Panc1 (cell line): ENCODE data around the gene ELP5. TPM values are rescaled to one million over a fixed set of nuclear protein-coding genes. Genes with fewer than 3 reads are reported as not detected.
A peak's percentile ranks its signal among the peaks of the same experiment; 100 is the strongest.
"Not testable (repeated sequence)": the region's sequence is repeated elsewhere in the genome, so short reads cannot be mapped to it uniquely, and the experiment has no call there.

ENCODE experiments used
- ATAC-seq: fragments of 200-7000 bp; cut with Tn5 transposase; 2 replicates; pipeline ENCODE4 v1.9.1; 2020; ENCODE audit warnings: mild to moderate bottlenecking, moderate library complexity
- BruUV-seq: library from RNA; stranded (reverse); fragments of 400-500 nt; replicated peaks from 2 replicates; lab custom pipeline; 2021; lab: Mats Ljungman, UMichigan
- CTCF ChIA-PET: fragments of 300-600 bp; sonication (Branson Sonifier 250); formaldehyde crosslinking; loops from one replicate; lab custom pipeline; 2022; ENCODE audit warnings: antibody characterized with exemption; lab: Charles Lee
- POLR2A ChIA-PET: fragments of 300-600 bp; sonication (Branson Sonifier 250); formaldehyde crosslinking; loops from one replicate; lab custom pipeline; 2022; ENCODE audit warnings: antibody characterized with exemption; lab: Charles Lee
- DNase-seq: peaks from one replicate; pipeline ENCODE4 v3.0.0-alpha.2; 2010; ENCODE audit warnings: low read depth, low spot score
- H3K27ac ChIP-seq: 2 replicates; pipeline ENCODE4 v1.5.1; 2011; ENCODE audit warnings: mild to moderate bottlenecking, low read length, inconsistent platforms
- H3K27me3 ChIP-seq: fragments of 200-500 bp; sonication (Bioruptor generic); 2 replicates; pipeline ENCODE4 v1.6.0; 2014; ENCODE audit warnings: low read length, inconsistent platforms; ENCODE audit not compliant: control insufficient read depth, insufficient read depth
- H3K36me3 ChIP-seq: fragments of 200-500 bp; sonication (Bioruptor generic); 2 replicates; pipeline ENCODE4 v1.5.1; 2014; ENCODE audit warnings: inconsistent platforms, mild to moderate bottlenecking, low read length, moderate library complexity; ENCODE audit not compliant: control insufficient read depth, insufficient read depth
- H3K4me1 ChIP-seq: 2 replicates; pipeline ENCODE4 v1.5.1; 2011; ENCODE audit warnings: inconsistent platforms, mild to moderate bottlenecking, low read length, moderate library complexity; ENCODE audit not compliant: control insufficient read depth, insufficient read depth
- H3K4me3 ChIP-seq, 2 experiments: 2 replicates each; pipeline ENCODE4 v1.5.1; 2011 to 2012; ENCODE audit warnings: low read depth in 2 of 2, low read length in 2 of 2, mild to moderate bottlenecking in 2 of 2, inconsistent platforms in 1 of 2, moderate library complexity in 1 of 2
- H3K9me3 ChIP-seq: fragments of 200-500 bp; sonication (Bioruptor generic); 2 replicates; pipeline ENCODE4 v1.5.1; 2014; ENCODE audit warnings: low read depth, mild to moderate bottlenecking, inconsistent platforms, low read length, moderate library complexity; ENCODE audit not compliant: control insufficient read depth, insufficient read depth
- CTCF ChIP-seq: fragments of 450-650 bp; IDR thresholded peaks from 2 replicates; pipeline ENCODE4 v1.5.1; 2017; ENCODE audit warnings: mild to moderate bottlenecking
- POLR2AphosphoS5 ChIP-seq: IDR thresholded peaks from 2 replicates; pipeline ENCODE4 v1.6.1; 2012; ENCODE audit warnings: mild to moderate bottlenecking, low read depth, low read length, moderate library complexity
- REST ChIP-seq, 2 experiments: IDR thresholded peaks; 2 replicates each; pipeline ENCODE4 v1.6.1; 2011 to 2012; ENCODE audit warnings: low read depth in 2 of 2, control low read depth in 1 of 2, low read length in 1 of 2, mild to moderate bottlenecking in 1 of 2, moderate library complexity in 1 of 2; ENCODE audit not compliant: insufficient read depth in 1 of 2
- SIN3A ChIP-seq: IDR thresholded peaks from 2 replicates; pipeline ENCODE4 v1.6.1; 2012; ENCODE audit warnings: low read depth, mild to moderate bottlenecking, low read length, moderate library complexity, borderline replicate concordance; ENCODE audit not compliant: insufficient read depth
- TCF7L2 ChIP-seq: IDR thresholded peaks from 2 replicates; pipeline ENCODE4 v1.6.1; 2011; ENCODE audit warnings: mild to moderate bottlenecking, low read depth, low read length, inconsistent platforms
- in situ Hi-C: cut with HindIII; loops from 2 replicates; pipeline ENCODE4 v1.10.0; 2016; ENCODE audit warnings: low sequenced_read_pairs, low pct_unique_long_range_greater_than_20kb
- intact Hi-C: fragments of 100-400 bp; cut with micrococcal nuclease; formaldehyde crosslinking; loops from one replicate; pipeline ENCODE4 v1.10.0; 2022; ENCODE audit not compliant: unreplicated experiment
- total RNA-seq: library from RNA; stranded (reverse); gene quantifications from one replicate; pipeline ENCODE4 v1.2.1, GENCODE V29; 2021; ENCODE audit not compliant: unreplicated experiment

The ELP5 gene
- total RNA-seq, 1 experiment from 2014 or later: 89.5 TPM

DNA sequence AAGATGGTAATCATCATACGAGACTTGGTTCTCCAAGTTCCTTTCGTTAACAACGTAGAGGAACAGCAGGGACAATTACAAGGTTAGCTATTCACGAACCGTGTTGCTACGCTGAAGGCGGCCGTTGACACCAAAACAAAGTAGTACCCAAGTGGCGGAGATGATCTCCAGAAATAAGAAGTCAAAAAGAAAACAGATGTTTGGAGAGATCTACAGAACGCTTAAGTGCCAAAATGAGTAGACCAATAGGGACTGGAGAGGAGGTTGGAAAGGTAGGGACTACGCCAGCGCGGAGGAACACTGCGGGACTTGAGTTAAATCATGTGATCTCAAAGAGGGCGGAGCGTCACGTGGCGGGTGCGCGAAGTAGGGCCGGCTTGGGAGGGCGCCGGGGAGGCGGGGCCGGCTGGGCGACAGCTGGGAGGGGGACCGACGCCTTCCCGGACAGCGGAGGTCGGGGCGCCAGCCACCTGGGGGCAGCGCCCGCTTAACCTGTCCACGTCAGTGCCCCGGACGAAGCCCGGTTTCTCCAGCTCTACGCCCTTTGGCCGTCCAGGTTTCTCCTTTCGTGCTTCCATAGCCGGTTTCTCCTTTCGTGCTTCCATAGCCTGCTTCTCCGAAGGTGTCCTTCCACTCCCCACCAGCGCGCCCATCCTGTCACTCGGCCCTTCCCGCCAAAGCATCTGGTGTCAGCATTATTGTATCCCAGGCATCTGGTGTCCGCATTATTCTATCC lies 9.1 kb upstream of the ELP5 start:
- Histone ChIP-seq H3K4me3 (peak overlapping the region; percentile 87 to 92), H3K9me3 (no peaks in the 10 kb centered on the region), H3K27ac (peak overlapping the region; percentile 99), H3K36me3 (peaks cover 7% of the 10 kb centered on the region), H3K27me3 (no peaks in the 10 kb centered on the region), H3K4me1 (peaks cover 14% of the 10 kb centered on the region)
- peak; percentile 91 for DNase-seq
- ChIA-PET CTCF (interaction anchor here (0.7 kb wide), 1 partner anchor 207 kb away, joined by 3 read pairs; no protein-coding TSS in a partner anchor), POLR2A (no interaction called here)
- ATAC-seq: peak; percentile 57
- BruUV-seq: no TSS peak
- in situ Hi-C loops (no loop called here), intact Hi-C loops (no loop called here)
- TF ChIP-seq TCF7L2 (peak; percentile 49; the same call in 1 of the 2 replicates), POLR2AphosphoS5 (peak; percentile 92), REST (IDR thresholded peaks at IDR 0.05; ENCODE audit: insufficient read depth in 1 of 2, low read depth in 2 of 2, low read length in 1 of 2) (no peak), CTCF (no peak; the same call in 1 of the 2 replicates), SIN3A (peak; percentile 98; the same call in 1 of the 2 replicates)

- BruUV-seq: no TSS peak
- Histone ChIP-seq H3K36me3 (peaks cover 7% of the 10 kb centered on the region), H3K27me3 (no peaks in the 10 kb centered on the region), H3K27ac (peak overlapping the region; percentile 99), H3K9me3 (no peaks in the 10 kb centered on the region), H3K4me1 (peaks cover 14% of the 10 kb centered on the region), H3K4me3 (peak overlapping the region; percentile 87 to 92)
- no peak for ATAC-seq
- intact Hi-C loops: no loop called here
- in situ Hi-C loops: no loop called here
- CTCF ChIA-PET: no interaction called here
- POLR2A ChIA-PET: interaction anchor here (0.7 kb wide), 1 partner anchor 231 kb away, joined by 3 read pairs; the partner anchor contains the start of gene RNASEK
- no peak for DNase-seq
- TF ChIP-seq REST (IDR thresholded peaks at IDR 0.05; ENCODE audit: insufficient read depth in 1 of 2, low read depth in 2 of 2, low read length in 1 of 2): no peak
- TF ChIP-seq CTCF: no peak
- no peak for TF ChIP-seq SIN3A
- no peak for TF ChIP-seq POLR2AphosphoS5
- TF ChIP-seq TCF7L2: no peak
These were observed 8.6 kb upstream of the ELP5 start for GRCh38 chr17:7243453-7243729.

DNA sequence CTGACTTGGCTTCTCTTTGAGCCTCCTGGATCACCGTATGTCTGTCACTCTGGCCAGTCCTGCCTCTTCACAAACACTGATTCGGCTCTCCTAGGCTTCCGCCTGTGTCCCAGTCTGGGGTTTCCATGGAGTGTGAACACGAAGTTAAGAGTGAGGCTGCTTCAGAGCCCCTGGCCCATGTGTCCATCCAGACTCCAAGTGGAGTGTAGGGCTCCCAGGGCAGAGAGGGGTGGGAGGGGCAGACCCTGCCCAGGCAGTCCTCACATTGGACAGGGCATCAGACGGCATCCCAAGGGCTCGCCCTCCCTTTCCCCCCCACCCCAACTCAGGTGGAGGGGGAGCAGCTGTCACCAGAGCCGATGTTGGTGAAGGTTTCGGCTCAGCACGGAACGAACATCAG lies 8.2 kb upstream of the ELP5 start:
- peaks cover 16% of the 10 kb centered on the region for H3K4me1 ChIP-seq
- H3K27me3 ChIP-seq, H3K36me3 ChIP-seq, ATAC-seq, DNase-seq, CTCF ChIA-PET, H3K4me3 ChIP-seq, H3K9me3 ChIP-seq, intact Hi-C loops, in situ Hi-C loops, H3K27ac ChIP-seq: not testable (repeated sequence)
- TSS peak; percentile 68 for BruUV-seq
- POLR2A ChIA-PET: interaction anchor here (0.7 kb wide), 1 partner anchor 231 kb away, joined by 3 read pairs; the partner anchor contains the start of gene RNASEK
